Psoas muscle (tissue), 8 donors: ENCODE measurements around the gene ACOXL. TPM values are rescaled to one million over a fixed set of nuclear protein-coding genes. Genes with fewer than 3 reads are reported as not detected.

Source experiments
- ATAC-seq, 4 donors: fragments of 200-7000 bp; cut with Tn5 transposase; one replicate each; pipeline ENCODE4 v1.9.1; 2020; ENCODE audit warnings: moderate library complexity in 3 of 4, mild to moderate bottlenecking in 2 of 4
- DNase-seq, 2 donors: peaks; one replicate each; pipeline ENCODE4 v3.0.0-alpha.2; 2020
- H3K27ac ChIP-seq: fragments of 200-600 bp; one replicate; pipeline ENCODE4 v1.8.0; 2022
- H3K27me3 ChIP-seq, 3 donors: fragments of 200-600 bp in 1 of 3; one replicate each; pipeline versions ENCODE4 v1.6.1 to v1.8.0; 2013 to 2022; ENCODE audit warnings: low read length in 2 of 3, mild to moderate bottlenecking in 2 of 3, moderate library complexity in 1 of 3; ENCODE audit not compliant: insufficient read depth in 3 of 3
- H3K36me3 ChIP-seq, 2 donors: fragments of 200-600 bp in 1 of 2; one replicate each; pipeline versions ENCODE4 v1.6.1 to v1.8.0; 2013 to 2022; ENCODE audit warnings: low read depth in 1 of 2, mild to moderate bottlenecking in 1 of 2, moderate library complexity in 1 of 2; ENCODE audit not compliant: insufficient read depth in 1 of 2
- H3K4me1 ChIP-seq: fragments of 200-600 bp; one replicate; pipeline ENCODE4 v1.8.0; 2022
- H3K4me3 ChIP-seq: fragments of 200-600 bp; one replicate; pipeline ENCODE4 v1.8.0; 2022; ENCODE audit warnings: mild to moderate bottlenecking
- H3K9me3 ChIP-seq: fragments of 200-600 bp; one replicate; pipeline ENCODE4 v1.8.0; 2022
- WGBS, 3 donors: extraction: QIAGEN DNeasy Blood & Tissue Kit; methylation state at CpG; one replicate each; pipeline versions ENCODE4 v1.1.6 to v1.1.7; 2013; 5-methylcytosine and 5-hydroxymethylcytosine counted together
- intact Hi-C, 2 donors: fragments of 100-400 bp; cut with DNase I; formaldehyde crosslinking; loops; one replicate each; pipeline versions ENCODE4 v1.11.0 to v1.14.2; 2022
- polyA plus RNA-seq, 3 donors: library from polyadenylated mRNA; stranded (reverse); fragments of 200-250 nt; gene quantifications; one replicate each; pipeline ENCODE4 v1.2.3, GENCODE V29; 2013
- total RNA-seq, 4 donors: library from RNA; stranded (reverse); fragmentation: NEBNext Ultra II Directional in 2 of 4; extraction: Animal tissue kit (Norgen Biotek cat#: 25700) in 2 of 4; gene quantifications; one replicate each; pipeline versions ENCODE4 v1.2.1 to v1.2.4, GENCODE V29; 2021 to 2023
- TF ChIP-seq, protein P1 (sequence below): fragments of 200-600 bp; IDR thresholded peaks from one replicate; pipeline ENCODE4 v1.8.0; 2022; ENCODE audit warnings: antibody characterized with exemption
- donor health status: healthy with polysubstance abuse.
- donor health status: DM: no; HTN: no; CAD: no; lungs with moderate emphysema.
- donor health status: Bipolar disorder and iron deficiency.
- donor health status: healthy.
- donor health status: DM: yes; HTN: yes; CAD: no.
- donor health status: DM: no; HTN: no; CAD: no.
- donor health status: DM: no; HTN: no; CAD: no.
- donor health status: DM: yes; HTN: yes; CAD: no.

Gene ACOXL
- total and polyA plus RNA-seq, 7 donors: 0.01 TPM; not detected in 6

DNA sequence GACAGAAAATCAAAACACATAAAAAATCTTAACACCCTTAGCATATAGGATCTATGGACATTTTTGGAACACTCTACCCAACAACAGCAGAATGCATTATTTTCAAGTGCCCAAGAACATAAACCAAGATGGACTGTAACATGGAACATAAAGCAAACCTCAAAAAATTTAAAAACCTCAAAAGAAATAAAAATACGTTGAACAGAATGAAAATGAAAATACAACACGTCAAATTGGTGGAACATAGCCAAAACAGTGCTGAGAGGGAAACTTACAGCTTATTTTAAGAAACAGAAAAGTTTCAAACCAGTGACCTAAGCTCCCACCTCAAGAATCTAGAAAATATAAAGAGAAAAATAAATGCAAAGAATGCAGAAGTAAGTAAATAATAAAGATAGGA is 330.0 kb downstream of the ACOXL start:
- WGBS, 3 donors: 47 to 63% (median 62%) methylated on average over 2 of the region's 2 CpGs
- ATAC-seq (no peak), DNase-seq (no peak)
- TF ChIP-seq, protein P1, sequence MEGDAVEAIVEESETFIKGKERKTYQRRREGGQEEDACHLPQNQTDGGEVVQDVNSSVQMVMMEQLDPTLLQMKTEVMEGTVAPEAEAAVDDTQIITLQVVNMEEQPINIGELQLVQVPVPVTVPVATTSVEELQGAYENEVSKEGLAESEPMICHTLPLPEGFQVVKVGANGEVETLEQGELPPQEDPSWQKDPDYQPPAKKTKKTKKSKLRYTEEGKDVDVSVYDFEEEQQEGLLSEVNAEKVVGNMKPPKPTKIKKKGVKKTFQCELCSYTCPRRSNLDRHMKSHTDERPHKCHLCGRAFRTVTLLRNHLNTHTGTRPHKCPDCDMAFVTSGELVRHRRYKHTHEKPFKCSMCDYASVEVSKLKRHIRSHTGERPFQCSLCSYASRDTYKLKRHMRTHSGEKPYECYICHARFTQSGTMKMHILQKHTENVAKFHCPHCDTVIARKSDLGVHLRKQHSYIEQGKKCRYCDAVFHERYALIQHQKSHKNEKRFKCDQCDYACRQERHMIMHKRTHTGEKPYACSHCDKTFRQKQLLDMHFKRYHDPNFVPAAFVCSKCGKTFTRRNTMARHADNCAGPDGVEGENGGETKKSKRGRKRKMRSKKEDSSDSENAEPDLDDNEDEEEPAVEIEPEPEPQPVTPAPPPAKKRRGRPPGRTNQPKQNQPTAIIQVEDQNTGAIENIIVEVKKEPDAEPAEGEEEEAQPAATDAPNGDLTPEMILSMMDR: no peak
- no peak overlapping the region for H3K27ac ChIP-seq
- H3K27me3 ChIP-seq: no peaks in the 10 kb centered on the region
- H3K4me3 ChIP-seq: no peak overlapping the region
- H3K4me1 ChIP-seq: no peaks in the 10 kb centered on the region
- peaks cover 4% of the 10 kb centered on the region for H3K9me3 ChIP-seq
- intact Hi-C loops: no loop called here
- no peaks in the 10 kb centered on the region for H3K36me3 ChIP-seq

DNA sequence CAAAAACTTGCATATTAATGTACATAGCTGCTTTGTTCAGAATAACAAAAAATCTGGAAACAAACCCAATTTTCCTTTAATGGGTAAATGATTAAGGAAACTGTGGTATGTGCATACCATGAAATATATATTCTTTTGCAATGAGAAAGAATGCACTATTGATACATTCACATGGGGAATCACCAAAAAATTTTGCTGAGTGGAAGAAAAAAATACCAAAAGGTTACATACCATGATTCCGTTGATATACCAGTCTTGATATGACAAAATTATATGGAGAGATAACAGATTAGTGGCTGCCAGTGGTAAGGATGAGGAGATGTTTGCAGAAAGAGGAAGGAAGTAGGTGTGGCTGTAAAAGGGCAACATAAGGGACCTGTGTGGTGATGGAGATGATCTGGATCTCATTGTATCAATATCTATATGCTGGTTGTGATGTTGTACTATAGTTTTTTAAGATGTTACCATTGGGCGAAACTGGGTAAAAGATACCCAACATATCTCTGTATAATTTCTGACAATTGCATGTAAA is 333.8 kb downstream of the ACOXL start:
- no peak for ATAC-seq
- DNase-seq: no peak
- Histone ChIP-seq H3K36me3 (no peaks in the 10 kb centered on the region), H3K27me3 (no peaks in the 10 kb centered on the region), H3K4me3 (no peak overlapping the region), H3K4me1 (peaks cover under 1% of the 10 kb centered on the region), H3K27ac (no peak overlapping the region), H3K9me3 (peaks cover 4% of the 10 kb centered on the region)
- intact Hi-C loops: no loop called here
- whole genome bisulfite sequencing, 3 donors: 86 to 92% (median 91%) methylated on average over 2 of the region's 2 CpGs
- TF ChIP-seq, protein P1: no peak

DNA sequence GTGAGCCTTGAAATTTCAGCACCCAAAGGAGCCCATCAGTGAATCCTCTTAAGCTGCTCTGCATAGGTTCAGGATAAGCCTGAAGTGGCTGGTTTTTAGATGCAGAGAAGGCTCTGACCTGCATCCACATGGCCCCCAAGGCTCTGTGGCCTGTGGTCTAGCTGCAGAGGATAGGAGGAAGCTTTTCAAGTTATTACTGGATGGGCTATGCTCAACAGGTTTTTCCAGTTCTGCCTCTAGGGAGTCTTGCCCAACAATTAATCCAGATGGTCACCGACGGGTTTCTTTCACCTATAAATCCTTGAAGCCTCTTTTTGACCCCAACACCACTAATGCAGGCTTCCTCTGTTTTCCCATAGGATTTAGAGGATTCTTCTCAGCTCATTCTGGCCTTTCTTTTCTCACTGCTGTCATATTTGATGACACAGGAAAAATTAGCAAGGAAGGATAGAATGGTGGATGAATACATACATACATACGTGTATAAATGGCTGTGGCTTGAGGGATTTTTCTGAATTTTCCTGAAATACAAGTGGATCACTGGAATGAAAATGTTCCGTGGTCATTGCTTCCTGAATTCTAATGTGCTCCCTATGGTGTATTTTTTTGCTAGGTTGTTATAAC is 336.2 kb downstream of the ACOXL start:
- peaks cover 4% of the 10 kb centered on the region for H3K4me1 ChIP-seq
- H3K36me3 ChIP-seq: no peaks in the 10 kb centered on the region
- H3K27ac ChIP-seq: no peak overlapping the region
- intact Hi-C loops: no loop called here
- H3K9me3 ChIP-seq: peaks cover 4% of the 10 kb centered on the region
- TF ChIP-seq, protein P1: no peak
- H3K27me3 ChIP-seq: no peaks in the 10 kb centered on the region
- H3K4me3 ChIP-seq: no peak overlapping the region
- ATAC-seq: no peak
- no peak for DNase-seq
- WGBS, 3 donors: 71 to 75% (median 72%) methylated on average over 4 of the region's 4 CpGs

DNA sequence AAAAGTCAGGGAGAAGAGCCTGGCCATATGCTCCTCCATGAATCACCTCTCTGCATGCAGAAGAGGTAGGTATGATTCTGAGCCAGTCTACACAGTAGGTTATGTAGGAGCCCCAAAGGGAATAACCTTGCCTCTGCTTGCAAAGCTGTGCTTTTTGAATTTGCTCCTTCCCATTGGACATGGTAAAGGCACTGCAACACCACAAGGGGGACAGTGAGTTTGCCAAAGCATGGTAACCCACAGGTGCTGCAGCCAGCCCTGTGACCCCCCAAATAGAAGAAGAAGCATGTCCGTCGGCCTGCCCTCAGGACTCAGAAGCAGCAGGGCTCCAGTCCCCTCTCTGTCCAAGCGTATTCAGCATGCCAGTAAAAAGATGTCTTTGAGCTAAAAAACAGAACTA is 337.3 kb downstream of the ACOXL start:
- ATAC-seq (no peak), DNase-seq (no peak)
- Histone ChIP-seq H3K9me3 (peaks cover 7% of the 10 kb centered on the region), H3K27ac (no peak overlapping the region), H3K27me3 (no peaks in the 10 kb centered on the region), H3K36me3 (no peaks in the 10 kb centered on the region), H3K4me3 (no peak overlapping the region), H3K4me1 (peaks cover 4% of the 10 kb centered on the region)
- intact Hi-C loops: no loop called here
- TF ChIP-seq, protein P1: no peak
- WGBS, 3 donors: 96 to 100% (median 98%) methylated on average over 3 of the region's 3 CpGs
